Testis (tissue), 2 donors: ENCODE measurements around the gene TTC8.

ENCODE experiments used
- POLR2A ChIP-seq: fragments of 450-650 bp; IDR thresholded peaks from one replicate; pipeline ENCODE4 v1.6.1; 2017; ENCODE audit warnings: antibody characterized with exemption, mild to moderate bottlenecking, moderate library complexity
- TF ChIP-seq, protein P1 (sequence below), 3 experiments: fragments of 450-650 bp in 2 of 3; fragments of 200-600 bp in 1 of 3; sonication (generic) in 1 of 3; IDR thresholded peaks; one replicate each; pipeline ENCODE4 v1.5.1; 2016 to 2019; ENCODE audit warnings: antibody characterized with exemption in 3 of 3, mild to moderate bottlenecking in 2 of 3, moderate library complexity in 1 of 3

DNA sequence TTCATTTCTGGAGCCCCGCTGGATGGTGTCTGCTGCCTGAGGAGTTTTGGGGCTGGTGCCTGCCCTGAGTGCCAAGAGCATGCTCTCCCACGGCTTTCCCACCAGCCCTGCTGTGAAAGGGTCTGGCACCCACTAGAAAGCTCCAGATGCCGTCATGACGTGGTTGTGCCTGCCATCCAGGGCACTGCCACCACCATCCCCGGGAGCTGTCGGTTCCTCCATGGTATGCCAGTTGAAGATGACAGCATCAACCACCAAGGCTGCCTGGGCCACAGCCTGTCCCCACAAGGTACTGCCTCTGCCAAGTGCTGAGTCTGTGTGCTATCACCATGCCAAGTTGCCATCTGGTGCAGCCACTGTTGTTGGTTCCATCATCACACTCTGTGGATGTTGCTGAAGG is 85.9 kb downstream of the TTC8 start:
- TF ChIP-seq, protein P1, sequence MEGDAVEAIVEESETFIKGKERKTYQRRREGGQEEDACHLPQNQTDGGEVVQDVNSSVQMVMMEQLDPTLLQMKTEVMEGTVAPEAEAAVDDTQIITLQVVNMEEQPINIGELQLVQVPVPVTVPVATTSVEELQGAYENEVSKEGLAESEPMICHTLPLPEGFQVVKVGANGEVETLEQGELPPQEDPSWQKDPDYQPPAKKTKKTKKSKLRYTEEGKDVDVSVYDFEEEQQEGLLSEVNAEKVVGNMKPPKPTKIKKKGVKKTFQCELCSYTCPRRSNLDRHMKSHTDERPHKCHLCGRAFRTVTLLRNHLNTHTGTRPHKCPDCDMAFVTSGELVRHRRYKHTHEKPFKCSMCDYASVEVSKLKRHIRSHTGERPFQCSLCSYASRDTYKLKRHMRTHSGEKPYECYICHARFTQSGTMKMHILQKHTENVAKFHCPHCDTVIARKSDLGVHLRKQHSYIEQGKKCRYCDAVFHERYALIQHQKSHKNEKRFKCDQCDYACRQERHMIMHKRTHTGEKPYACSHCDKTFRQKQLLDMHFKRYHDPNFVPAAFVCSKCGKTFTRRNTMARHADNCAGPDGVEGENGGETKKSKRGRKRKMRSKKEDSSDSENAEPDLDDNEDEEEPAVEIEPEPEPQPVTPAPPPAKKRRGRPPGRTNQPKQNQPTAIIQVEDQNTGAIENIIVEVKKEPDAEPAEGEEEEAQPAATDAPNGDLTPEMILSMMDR (IDR thresholded peaks at IDR 0.05): no peak
- TF ChIP-seq POLR2A: no peak
